H1 (cell line): ENCODE data around the gene TMEM127. TPM values are rescaled to one million over a fixed set of nuclear protein-coding genes. Genes with fewer than 3 reads are reported as not detected.

Experiments
- CTCF ChIA-PET: fragments of 300-600 bp; sonication (Branson Sonifier 250); formaldehyde crosslinking; loops from one replicate; lab custom pipeline; 2021; ENCODE audit not compliant: partially characterized antibody; lab: Charles Lee
- POLR2A ChIA-PET: fragments of 300-600 bp; sonication (Branson Sonifier 250); formaldehyde crosslinking; loops from one replicate; lab custom pipeline; 2021; ENCODE audit warnings: inconsistent platforms; ENCODE audit not compliant: partially characterized antibody; lab: Charles Lee
- DNase-seq, 2 experiments: peaks; one replicate each; pipeline versions ENCODE4 v3.0.0 to v3.0.0-alpha.2; 2010 to 2022; ENCODE audit warnings: low spot score in 2 of 2, low read depth in 1 of 2, mixed read lengths in 1 of 2
- FAIRE-seq: peaks from 2 replicates; lab custom pipeline; 2011; peaks lifted over from hg19 to GRCh38; lab: Jason Lieb, UNC
- H2AFZ ChIP-seq: 2 replicates; pipeline ENCODE4 v1.8.1; 2012; ENCODE audit warnings: low read length, inconsistent platforms
- H2AK5ac ChIP-seq: 2 replicates; pipeline ENCODE4 v1.6.1; 2013; ENCODE audit warnings: low read depth, low read length
- H2BK120ac ChIP-seq: replicated peaks from 2 replicates; pipeline ENCODE3; 2013; ENCODE audit warnings: low read depth, low read length, inconsistent platforms
- H2BK12ac ChIP-seq: 2 replicates; pipeline ENCODE4 v1.6.1; 2013; ENCODE audit warnings: low read depth, low read length
- H2BK15ac ChIP-seq: 2 replicates; pipeline ENCODE4 v1.6.1; 2013; ENCODE audit warnings: low read length
- H2BK20ac ChIP-seq: 2 replicates; pipeline ENCODE4 v1.6.1; 2013; ENCODE audit warnings: low read length
- H2BK5ac ChIP-seq: 2 replicates; pipeline ENCODE4 v1.6.1; 2013; ENCODE audit warnings: low read depth, low read length
- H3K14ac ChIP-seq: 2 replicates; pipeline ENCODE4 v1.6.1; 2013; ENCODE audit warnings: inconsistent platforms; ENCODE audit not compliant: insufficient read length
- H3K18ac ChIP-seq: 2 replicates; pipeline ENCODE4 v1.6.1; 2013; ENCODE audit warnings: low read length; ENCODE audit errors: extremely low read depth
- H3K23ac ChIP-seq: 2 replicates; pipeline ENCODE4 v1.6.1; 2013; ENCODE audit warnings: inconsistent platforms; ENCODE audit not compliant: insufficient read length
- H3K23me2 ChIP-seq: 2 replicates; pipeline ENCODE4 v1.6.1; 2013; ENCODE audit warnings: low read depth, low read length
- H3K27ac ChIP-seq: 2 replicates; pipeline ENCODE4 v1.6.1; 2011; ENCODE audit warnings: low read depth, low read length, inconsistent platforms
- H3K27me3 ChIP-seq, 4 experiments: replicated peaks in 1 of 4; 1 replicate in 1 of 4; 2 replicates in 3 of 4; pipeline versions ENCODE4 v1.6.1 to v1.8.1; 2011 to 2013; ENCODE audit warnings: low read length in 3 of 4, mild to moderate bottlenecking in 3 of 4, inconsistent platforms in 2 of 4, mixed read lengths in 2 of 4, moderate library complexity in 1 of 4; ENCODE audit not compliant: control insufficient read depth in 3 of 4, insufficient read depth in 3 of 4; ENCODE audit errors: extremely low read depth in 1 of 4
- H3K36me3 ChIP-seq, 4 experiments: 2 replicates each; pipeline versions ENCODE4 v1.6.1 to v1.8.1; 2011 to 2013; ENCODE audit warnings: mild to moderate bottlenecking in 4 of 4, low read length in 3 of 4, moderate library complexity in 2 of 4, control low read depth in 1 of 4, inconsistent platforms in 1 of 4; ENCODE audit not compliant: insufficient read depth in 4 of 4, control insufficient read depth in 2 of 4
- H3K4ac ChIP-seq: replicated peaks from 2 replicates; pipeline ENCODE3; 2013; ENCODE audit warnings: low read length, low read depth, mixed read lengths, inconsistent platforms; ENCODE audit not compliant: insufficient read length
- H3K4me1 ChIP-seq, 4 experiments: replicated peaks in 1 of 4; 1 replicate in 1 of 4; 2 replicates in 3 of 4; pipeline versions ENCODE4 v1.6.1 to v1.8.1; 2011 to 2013; ENCODE audit warnings: low read length in 3 of 4, inconsistent platforms in 2 of 4, mixed read lengths in 1 of 4; ENCODE audit not compliant: insufficient read depth in 4 of 4, control insufficient read depth in 3 of 4
- H3K4me2 ChIP-seq, 2 experiments: 2 replicates each; pipeline versions ENCODE4 v1.6.1 to v1.8.1; 2011 to 2013; ENCODE audit warnings: low read depth in 2 of 2, low read length in 2 of 2, control low read depth in 1 of 2, inconsistent platforms in 1 of 2, mild to moderate bottlenecking in 1 of 2; ENCODE audit not compliant: insufficient read depth in 1 of 2
- H3K4me3 ChIP-seq, 4 experiments: fragments of 200-600, 300-600 bp in 1 of 4; sonication (generic), shearing (Covaris generic), sonication (Bioruptor Twin) in 1 of 4; 2 replicates each; pipeline versions ENCODE4 v1.5.1 to v1.8.1; 2011 to 2016; ENCODE audit warnings: low read length in 4 of 4, low read depth in 3 of 4, control low read depth in 2 of 4, inconsistent platforms in 2 of 4, mild to moderate bottlenecking in 2 of 4, mixed read lengths in 1 of 4, moderate library complexity in 1 of 4; ENCODE audit not compliant: insufficient read depth in 2 of 4; ENCODE audit errors: extremely low read depth in 1 of 4
- H3K56ac ChIP-seq: replicated peaks from 2 replicates; pipeline ENCODE3; 2013; ENCODE audit warnings: low read depth, mild to moderate bottlenecking, mixed read lengths, low read length, inconsistent platforms; ENCODE audit not compliant: insufficient read length
- H3K79me1 ChIP-seq: 2 replicates; pipeline ENCODE4 v1.6.1; 2013; ENCODE audit warnings: low read depth, low read length, control low read depth
- H3K79me2 ChIP-seq, 2 experiments: 2 replicates each; pipeline versions ENCODE4 v1.6.1 to v1.8.1; 2012 to 2013; ENCODE audit warnings: low read length in 2 of 2, mild to moderate bottlenecking in 2 of 2, inconsistent platforms in 1 of 2; ENCODE audit not compliant: insufficient read depth in 2 of 2, control insufficient read depth in 1 of 2
- H3K9ac ChIP-seq, 4 experiments: replicated peaks in 1 of 4; 1 replicate in 1 of 4; 2 replicates in 3 of 4; pipeline versions ENCODE4 v1.6.1 to v1.8.1; 2011 to 2013; ENCODE audit warnings: low read depth in 3 of 4, low read length in 3 of 4, control low read depth in 2 of 4, mild to moderate bottlenecking in 2 of 4, moderate library complexity in 2 of 4, inconsistent platforms in 1 of 4; ENCODE audit errors: extremely low read depth in 1 of 4
- H3K9me3 ChIP-seq, 2 experiments: 2 replicates each; pipeline versions ENCODE4 v1.6.1 to v1.8.1; 2012 to 2013; ENCODE audit warnings: mild to moderate bottlenecking in 2 of 2, moderate library complexity in 2 of 2, control low read depth in 1 of 2, inconsistent platforms in 1 of 2, low read depth in 1 of 2, low read length in 1 of 2, mixed read lengths in 1 of 2; ENCODE audit not compliant: insufficient read depth in 2 of 2
- H4K20me1 ChIP-seq, 2 experiments: replicated peaks in 1 of 2; 2 replicates each; pipeline versions ENCODE3 to v1.8.1; 2011 to 2013; ENCODE audit warnings: inconsistent platforms in 2 of 2, low read length in 2 of 2, mild to moderate bottlenecking in 1 of 2; ENCODE audit not compliant: insufficient read depth in 2 of 2, control insufficient read depth in 1 of 2
- H4K5ac ChIP-seq: 2 replicates; pipeline ENCODE4 v1.6.1; 2013; ENCODE audit warnings: low read length, low read depth, mixed read lengths, inconsistent platforms; ENCODE audit not compliant: insufficient read length
- H4K8ac ChIP-seq: 2 replicates; pipeline ENCODE4 v1.8.0; 2013; ENCODE audit warnings: mild to moderate bottlenecking, moderate library complexity, low read length, inconsistent platforms; ENCODE audit not compliant: insufficient read depth; ENCODE audit errors: extremely low read depth
- H4K91ac ChIP-seq: replicated peaks from 2 replicates; pipeline ENCODE3; 2013; ENCODE audit warnings: low read length, mixed read lengths, inconsistent platforms; ENCODE audit not compliant: insufficient read length
- CHD1 ChIP-seq: IDR thresholded peaks from 2 replicates; pipeline ENCODE4 v1.6.1; 2012; ENCODE audit warnings: low read depth, low read length, improper control_type of control experiment
- CHD2 ChIP-seq: IDR thresholded peaks from 2 replicates; pipeline ENCODE4 v1.6.1; 2012; ENCODE audit warnings: low read length, improper control_type of control experiment
- EGR1 ChIP-seq: IDR thresholded peaks from 2 replicates; pipeline ENCODE4 v1.6.1; 2011; ENCODE audit warnings: low read depth, low read length, borderline replicate concordance
- EZH2 ChIP-seq: fragments of 200-600 bp; sonication (generic); IDR thresholded peaks from 2 replicates; pipeline ENCODE4 v1.7.1; 2012; ENCODE audit warnings: low read depth, mild to moderate bottlenecking, moderate library complexity, low read length, inconsistent platforms; ENCODE audit not compliant: severe bottlenecking
- KDM5A ChIP-seq: fragments of 200-600 bp; IDR thresholded peaks from 2 replicates; pipeline ENCODE4 v1.7.1; 2012; ENCODE audit warnings: mild to moderate bottlenecking, low read length, inconsistent platforms, mixed read lengths
- POLR2AphosphoS5 ChIP-seq: IDR thresholded peaks from 2 replicates; pipeline ENCODE4 v1.6.1; 2011; ENCODE audit warnings: low read depth, low read length
- SP1 ChIP-seq: IDR thresholded peaks from 2 replicates; pipeline ENCODE4 v1.6.1; 2011; ENCODE audit warnings: low read depth, low read length
- WGBS, 2 experiments: shearing (Covaris generic) in 1 of 2; methylation state at CpG; one replicate each; pipeline versions ENCODE4 v1.1.6 to v1.1.7; 2013 to 2015; ENCODE audit warnings: low lambda C conversion rate in 2 of 2, mixed read lengths in 2 of 2, inconsistent platforms in 1 of 2, low coverage in 1 of 2, missing lambda C conversion rate in 1 of 2; ENCODE audit not compliant: insufficient replicate concordance in 2 of 2, insufficient coverage in 1 of 2, insufficient read length in 1 of 2; ENCODE audit errors: extremely low coverage in 1 of 2, missing lambda C conversion rate in 1 of 2; 5-methylcytosine and 5-hydroxymethylcytosine counted together
- polyA plus RNA-seq, 7 experiments: library from polyadenylated mRNA; depleted of rRNA in 3 of 7; stranded (reverse) in 5 of 7; unstranded in 2 of 7; fragments of >200 nt in 5 of 7; fragments of 200-250 nt in 2 of 7; gene quantifications; 1 replicate in 5 of 7; 2 replicates in 1 of 7; 4 replicates in 1 of 7; pipeline versions ENCODE4 v1.2.1 to v1.2.3, GENCODE V29; 2011 to 2013; ENCODE audit warnings: missing spikeins in 2 of 7, mixed read lengths in 2 of 7
- total RNA-seq: library from RNA; stranded (reverse); fragmentation: NEBNext Ultra II Directional; extraction: Animal tissue kit (Norgen Biotek cat#: 25700); gene quantifications from 2 replicates; pipeline ENCODE4 v1.2.1, GENCODE V29; 2021
- TF ChIP-seq, protein P1 (sequence below): IDR thresholded peaks from 2 replicates; pipeline ENCODE4 v1.6.1; 2012; ENCODE audit warnings: inconsistent platforms

The TMEM127 gene
- total and polyA plus RNA-seq, 2 of the 8 experiments (the other 6 are each of a cell fraction or from before 2014, with no cell fraction given): 25.0 to 41.0 TPM

DNA sequence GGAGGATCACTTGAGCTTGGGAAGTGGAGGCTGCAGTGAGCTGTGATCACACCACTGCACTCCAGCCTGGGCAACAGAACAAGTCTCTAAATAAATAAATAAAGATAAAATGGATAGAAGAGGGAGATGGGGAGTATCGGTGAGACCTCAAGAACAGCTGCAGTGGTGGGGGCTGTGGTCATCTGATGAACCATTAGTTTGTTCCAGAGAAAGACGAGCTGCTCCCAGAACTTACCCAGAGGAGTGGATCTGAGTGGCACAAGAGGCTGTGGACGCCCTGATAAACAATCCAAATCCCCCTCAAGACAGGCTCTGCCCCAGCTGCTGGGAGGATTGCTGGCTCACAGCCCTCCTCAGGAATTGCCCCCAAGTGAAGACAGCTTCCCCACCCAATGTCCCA, 26.7 kb downstream of the TMEM127 start:
- DNase-seq (no peak), FAIRE-seq (no peak)
- no peaks in the 10 kb centered on the region for H3K9me3 ChIP-seq
- H2BK20ac ChIP-seq: no peak overlapping the region
- H3K36me3 ChIP-seq: no peaks in the 10 kb centered on the region
- no peak overlapping the region for H4K8ac ChIP-seq
- H4K5ac ChIP-seq: no peak overlapping the region
- H4K20me1 ChIP-seq: no peaks in the 10 kb centered on the region
- no peak overlapping the region for H3K9ac ChIP-seq
- H3K23ac ChIP-seq: no peak overlapping the region
- no peak overlapping the region for H3K14ac ChIP-seq
- H2BK120ac ChIP-seq: no peak overlapping the region
- TF ChIP-seq, protein P1, sequence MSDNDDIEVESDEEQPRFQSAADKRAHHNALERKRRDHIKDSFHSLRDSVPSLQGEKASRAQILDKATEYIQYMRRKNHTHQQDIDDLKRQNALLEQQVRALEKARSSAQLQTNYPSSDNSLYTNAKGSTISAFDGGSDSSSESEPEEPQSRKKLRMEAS: no peak
- no peak for TF ChIP-seq SP1
- TF ChIP-seq EZH2: no peak
- no peak for TF ChIP-seq CHD1
- no peak for TF ChIP-seq POLR2AphosphoS5
- TF ChIP-seq EGR1: no peak
- TF ChIP-seq CHD2: no peak
- TF ChIP-seq KDM5A: no peak
- WGBS, 2 experiments: 81% methylated on average over 3 of the region's 3 CpGs; no CpG with 5 or more reads in 1 of the 2 experiments
- no peaks in the 10 kb centered on the region for H3K27me3 ChIP-seq
- peaks cover 0 to 3% (median 0%) of the 10 kb centered on the region in 4 experiments; a peak in 1 of 7 replicates for H3K4me1 ChIP-seq
- H3K79me1 ChIP-seq: no peaks in the 10 kb centered on the region
- POLR2A ChIA-PET: interaction anchor here (0.6 to 1.8 kb wide), 6 partner anchors 10 to 41 kb away, joined by 3 to 5 read pairs (median 3); partner anchors contain the start of gene STARD7
- H2AFZ ChIP-seq: no peak overlapping the region
- no peak overlapping the region for H3K27ac ChIP-seq
- CTCF ChIA-PET: interaction anchor here (0.7 to 4.7 kb wide), 9 partner anchors 10 to 101 kb away, joined by 3 to 43 read pairs (median 5); partner anchors contain the start of gene ASTL
- H3K18ac ChIP-seq: no peak overlapping the region
- no peak overlapping the region for H2AK5ac ChIP-seq
- H2BK15ac ChIP-seq: no peak overlapping the region
- H3K4me2 ChIP-seq: no peak overlapping the region
- no peak overlapping the region for H2BK12ac ChIP-seq
- no peak overlapping the region for H2BK5ac ChIP-seq
- H3K79me2 ChIP-seq: no peaks in the 10 kb centered on the region
- no peak overlapping the region for H3K4ac ChIP-seq
- H4K91ac ChIP-seq: no peak overlapping the region
- no peak overlapping the region for H3K56ac ChIP-seq
- H3K23me2 ChIP-seq: no peaks in the 10 kb centered on the region
- no peak overlapping the region for H3K4me3 ChIP-seq
